HL-60 (cell line): ENCODE data around the gene PLCG1.

Experiments used
- DNase-seq, 2 experiments: peaks; one replicate each; pipeline ENCODE4 v3.0.0-alpha.2; 2010 to 2020; ENCODE audit warnings: low read depth in 1 of 2, low spot score in 1 of 2
- H3K27ac ChIP-seq: fragments of 250-450 bp; sonication (Bioruptor Pico); replicated peaks from 2 replicates; pipeline ENCODE4 v1.5.1; 2020; ENCODE audit warnings: mild to moderate bottlenecking, moderate library complexity
- H3K27me3 ChIP-seq: fragments of 250-450 bp; sonication (Bioruptor Pico); 2 replicates; pipeline ENCODE4 v1.5.1; 2021; ENCODE audit warnings: mild to moderate bottlenecking, moderate library complexity; ENCODE audit not compliant: insufficient read depth, poor library complexity, severe bottlenecking
- H3K4me3 ChIP-seq: replicated peaks from 2 replicates; pipeline ENCODE4 v1.5.1; 2011; ENCODE audit warnings: mild to moderate bottlenecking, control low read depth, low read length; ENCODE audit not compliant: insufficient read depth
- GABPA ChIP-seq: IDR thresholded peaks from 2 replicates; pipeline ENCODE4 v1.6.1; 2012; ENCODE audit warnings: low read depth
- POLR2AphosphoS5 ChIP-seq: IDR thresholded peaks from 2 replicates; pipeline ENCODE4 v1.6.1; 2012; ENCODE audit warnings: low read depth
- SPI1 ChIP-seq: IDR thresholded peaks from 2 replicates; pipeline ENCODE4 v1.6.1; 2012; ENCODE audit warnings: low read depth, mild to moderate bottlenecking, borderline replicate concordance
- long read RNA-seq: library from polyadenylated mRNA; unstranded; transcript quantifications from one replicate; pipeline ENCODE4 v2.0.0, GENCODE V29; 2020
- TF ChIP-seq, protein P1 (sequence below): IDR thresholded peaks from one replicate; pipeline ENCODE4 v1.5.1; 2011; ENCODE audit warnings: low read length, control low read depth, inconsistent platforms; ENCODE audit not compliant: insufficient read depth
- TF ChIP-seq, protein P2 (sequence below): IDR thresholded peaks from 2 replicates; pipeline ENCODE4 v1.6.1; 2012; ENCODE audit warnings: low read depth; ENCODE audit not compliant: insufficient replicate concordance

The PLCG1 gene
- long read RNA-seq, full-length matches to known transcripts, result 1 of 3 reads
- long read RNA-seq, partial matches to known transcripts, result 2 of 3 reads
- long read RNA-seq, other reads (novel, unspliced or antisense), result 0 of 3 reads

DNA sequence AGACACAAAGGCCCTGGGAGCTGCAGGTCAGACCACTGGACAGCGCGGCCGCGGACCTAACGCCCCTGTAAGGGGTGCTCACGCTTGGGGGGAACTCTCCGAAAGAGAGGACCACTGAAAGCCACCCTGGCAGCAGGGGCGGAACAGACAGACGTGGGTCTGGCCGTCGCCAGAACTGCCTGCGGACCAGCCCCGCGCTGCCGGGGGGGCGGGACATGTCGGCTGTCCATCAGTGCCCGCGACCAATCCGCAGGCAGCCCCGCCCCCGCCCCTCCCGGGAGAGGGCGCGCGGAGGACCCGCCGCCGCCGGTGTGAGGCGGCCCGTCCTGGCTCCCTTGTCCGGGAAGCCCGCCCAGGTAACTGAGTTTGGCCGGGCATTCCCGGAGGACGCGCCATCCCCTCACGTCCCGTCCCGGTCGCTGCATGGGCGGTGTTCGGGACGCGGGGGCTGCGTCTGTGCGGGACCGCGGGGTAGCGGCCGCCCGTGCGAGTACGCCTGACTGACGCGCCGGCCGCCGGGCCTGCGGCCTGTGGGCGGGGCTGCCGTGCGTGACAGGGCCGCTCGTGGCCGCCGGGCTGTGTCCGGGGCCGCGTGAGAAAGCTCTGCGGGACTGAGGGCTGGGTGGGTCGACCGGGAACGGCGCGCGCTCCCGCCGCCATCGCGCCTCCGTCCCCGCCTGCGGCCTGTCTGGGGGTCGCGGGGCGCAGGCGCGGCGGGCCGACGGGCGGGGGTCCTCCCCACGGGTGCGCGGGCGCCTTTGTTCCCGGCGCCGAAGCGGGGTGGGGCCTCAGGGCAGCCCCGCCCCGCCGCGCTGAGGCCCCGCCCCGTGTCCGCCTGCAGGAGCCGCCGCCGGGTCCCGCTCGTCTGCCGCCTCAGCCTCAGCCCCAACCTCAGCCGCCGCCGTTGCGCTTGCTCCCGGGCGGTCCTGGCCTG, at the start of gene PLCG1:
PLCG1 (plus strand) TSS at position 864 of the 934 bp plus-strand sequence. CDS start 99 bp downstream, outside the sequence.
- DNase-seq, result peak; percentile 56 to 63
- peaks cover 6% of the 10 kb centered on the region for H3K27me3 ChIP-seq
- no peak within 1 kb of the TSS for H3K27ac ChIP-seq
- peak within 1 kb of the TSS; percentile 93 for H3K4me3 ChIP-seq
- TF ChIP-seq GABPA (no peak), POLR2AphosphoS5 (no peak), SPI1 (no peak)
- TF ChIP-seq, protein P1, sequence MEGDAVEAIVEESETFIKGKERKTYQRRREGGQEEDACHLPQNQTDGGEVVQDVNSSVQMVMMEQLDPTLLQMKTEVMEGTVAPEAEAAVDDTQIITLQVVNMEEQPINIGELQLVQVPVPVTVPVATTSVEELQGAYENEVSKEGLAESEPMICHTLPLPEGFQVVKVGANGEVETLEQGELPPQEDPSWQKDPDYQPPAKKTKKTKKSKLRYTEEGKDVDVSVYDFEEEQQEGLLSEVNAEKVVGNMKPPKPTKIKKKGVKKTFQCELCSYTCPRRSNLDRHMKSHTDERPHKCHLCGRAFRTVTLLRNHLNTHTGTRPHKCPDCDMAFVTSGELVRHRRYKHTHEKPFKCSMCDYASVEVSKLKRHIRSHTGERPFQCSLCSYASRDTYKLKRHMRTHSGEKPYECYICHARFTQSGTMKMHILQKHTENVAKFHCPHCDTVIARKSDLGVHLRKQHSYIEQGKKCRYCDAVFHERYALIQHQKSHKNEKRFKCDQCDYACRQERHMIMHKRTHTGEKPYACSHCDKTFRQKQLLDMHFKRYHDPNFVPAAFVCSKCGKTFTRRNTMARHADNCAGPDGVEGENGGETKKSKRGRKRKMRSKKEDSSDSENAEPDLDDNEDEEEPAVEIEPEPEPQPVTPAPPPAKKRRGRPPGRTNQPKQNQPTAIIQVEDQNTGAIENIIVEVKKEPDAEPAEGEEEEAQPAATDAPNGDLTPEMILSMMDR, result no peak
- TF ChIP-seq, protein P2, sequence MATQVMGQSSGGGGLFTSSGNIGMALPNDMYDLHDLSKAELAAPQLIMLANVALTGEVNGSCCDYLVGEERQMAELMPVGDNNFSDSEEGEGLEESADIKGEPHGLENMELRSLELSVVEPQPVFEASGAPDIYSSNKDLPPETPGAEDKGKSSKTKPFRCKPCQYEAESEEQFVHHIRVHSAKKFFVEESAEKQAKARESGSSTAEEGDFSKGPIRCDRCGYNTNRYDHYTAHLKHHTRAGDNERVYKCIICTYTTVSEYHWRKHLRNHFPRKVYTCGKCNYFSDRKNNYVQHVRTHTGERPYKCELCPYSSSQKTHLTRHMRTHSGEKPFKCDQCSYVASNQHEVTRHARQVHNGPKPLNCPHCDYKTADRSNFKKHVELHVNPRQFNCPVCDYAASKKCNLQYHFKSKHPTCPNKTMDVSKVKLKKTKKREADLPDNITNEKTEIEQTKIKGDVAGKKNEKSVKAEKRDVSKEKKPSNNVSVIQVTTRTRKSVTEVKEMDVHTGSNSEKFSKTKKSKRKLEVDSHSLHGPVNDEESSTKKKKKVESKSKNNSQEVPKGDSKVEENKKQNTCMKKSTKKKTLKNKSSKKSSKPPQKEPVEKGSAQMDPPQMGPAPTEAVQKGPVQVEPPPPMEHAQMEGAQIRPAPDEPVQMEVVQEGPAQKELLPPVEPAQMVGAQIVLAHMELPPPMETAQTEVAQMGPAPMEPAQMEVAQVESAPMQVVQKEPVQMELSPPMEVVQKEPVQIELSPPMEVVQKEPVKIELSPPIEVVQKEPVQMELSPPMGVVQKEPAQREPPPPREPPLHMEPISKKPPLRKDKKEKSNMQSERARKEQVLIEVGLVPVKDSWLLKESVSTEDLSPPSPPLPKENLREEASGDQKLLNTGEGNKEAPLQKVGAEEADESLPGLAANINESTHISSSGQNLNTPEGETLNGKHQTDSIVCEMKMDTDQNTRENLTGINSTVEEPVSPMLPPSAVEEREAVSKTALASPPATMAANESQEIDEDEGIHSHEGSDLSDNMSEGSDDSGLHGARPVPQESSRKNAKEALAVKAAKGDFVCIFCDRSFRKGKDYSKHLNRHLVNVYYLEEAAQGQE, result no peak

DNA sequence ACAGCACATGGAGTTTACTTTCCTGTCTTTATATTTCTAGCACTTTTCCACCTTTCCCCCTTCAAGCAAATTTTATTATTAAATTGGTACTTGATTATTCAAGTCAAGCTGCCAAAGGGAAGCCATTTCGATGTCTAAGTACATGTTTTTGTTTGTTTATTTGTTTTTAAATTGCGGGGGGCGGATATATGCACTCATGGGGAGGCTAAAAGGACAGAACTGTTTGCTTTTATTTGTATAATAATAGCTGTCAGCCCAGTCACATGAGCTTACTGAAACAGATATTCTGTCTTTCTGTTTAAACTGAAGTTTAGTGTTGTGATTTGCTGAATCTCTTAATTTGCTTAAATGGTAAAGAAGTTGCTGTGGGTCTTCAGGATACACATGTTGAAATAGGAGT, 49.6 kb upstream of the PLCG1 start:
- H3K27me3 ChIP-seq, result no peaks in the 10 kb centered on the region
- H3K4me3 ChIP-seq, result no peak overlapping the region
- TF ChIP-seq, protein P1, result no peak
- no peak for TF ChIP-seq POLR2AphosphoS5
- TF ChIP-seq, protein P2, result no peak
- TF ChIP-seq SPI1, result no peak
- TF ChIP-seq GABPA, result no peak
- H3K27ac ChIP-seq, result no peak overlapping the region
- DNase-seq, result no peak

DNA sequence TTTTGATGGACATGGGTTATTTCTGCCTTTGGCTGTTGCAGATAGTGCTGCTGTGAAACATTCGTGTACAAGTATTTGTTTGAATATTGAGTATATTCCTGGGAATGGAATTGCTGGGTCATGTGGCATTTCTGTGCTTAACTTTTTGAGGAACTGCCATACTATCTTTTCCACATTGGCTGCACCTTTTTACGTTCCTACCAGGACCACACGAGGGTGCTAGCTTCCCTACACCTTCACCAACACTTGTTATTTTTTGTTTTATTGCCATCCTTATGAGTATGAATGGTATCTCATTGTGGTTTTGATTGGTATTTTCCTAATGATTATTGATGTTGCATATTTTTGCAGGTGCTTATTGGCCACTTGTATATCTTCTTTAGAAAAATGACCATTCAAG, 47.8 kb upstream of the PLCG1 start:
- no peak for DNase-seq
- Histone ChIP-seq H3K27ac (no peak overlapping the region), H3K27me3 (no peaks in the 10 kb centered on the region), H3K4me3 (no peak overlapping the region)
- no peak for TF ChIP-seq POLR2AphosphoS5
- TF ChIP-seq SPI1, result peak; percentile 33; the same call in 1 of the 2 replicates

DNA sequence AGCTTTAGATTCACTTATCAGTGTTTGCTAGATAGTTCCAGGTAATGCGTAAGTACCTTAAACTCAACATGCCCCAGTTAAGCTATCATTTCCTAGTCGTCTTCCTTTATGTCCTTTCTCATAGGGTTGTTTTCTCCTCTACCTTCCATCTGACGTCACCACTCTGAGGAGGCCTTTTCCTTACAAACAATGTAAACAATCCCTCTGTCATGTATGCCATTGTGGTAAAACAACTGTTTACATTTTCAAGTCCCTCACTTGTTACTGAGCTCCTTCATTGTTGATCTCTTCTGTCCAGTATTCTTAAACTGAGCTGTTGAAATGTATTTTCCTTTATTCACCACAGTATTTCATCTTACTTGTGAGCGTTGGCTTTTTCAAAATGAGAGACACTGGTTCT, 45.4 kb upstream of the PLCG1 start:
- TF ChIP-seq POLR2AphosphoS5 (no peak), SPI1 (no peak)
- no peak overlapping the region for H3K4me3 ChIP-seq
- H3K27me3 ChIP-seq, result no peaks in the 10 kb centered on the region
- H3K27ac ChIP-seq, result no peak overlapping the region
- DNase-seq, result no peak
